ENCODE results near the gene EDC4. TPM values are rescaled to one million over a fixed set of nuclear protein-coding genes. Genes with fewer than 3 reads are reported as not detected.

Gene EDC4
- total and polyA plus RNA-seq, 2 of the 8 experiments (the other 6 are each of a cell fraction or from before 2014, with no cell fraction given): 58.5 to 72.7 TPM

DNA sequence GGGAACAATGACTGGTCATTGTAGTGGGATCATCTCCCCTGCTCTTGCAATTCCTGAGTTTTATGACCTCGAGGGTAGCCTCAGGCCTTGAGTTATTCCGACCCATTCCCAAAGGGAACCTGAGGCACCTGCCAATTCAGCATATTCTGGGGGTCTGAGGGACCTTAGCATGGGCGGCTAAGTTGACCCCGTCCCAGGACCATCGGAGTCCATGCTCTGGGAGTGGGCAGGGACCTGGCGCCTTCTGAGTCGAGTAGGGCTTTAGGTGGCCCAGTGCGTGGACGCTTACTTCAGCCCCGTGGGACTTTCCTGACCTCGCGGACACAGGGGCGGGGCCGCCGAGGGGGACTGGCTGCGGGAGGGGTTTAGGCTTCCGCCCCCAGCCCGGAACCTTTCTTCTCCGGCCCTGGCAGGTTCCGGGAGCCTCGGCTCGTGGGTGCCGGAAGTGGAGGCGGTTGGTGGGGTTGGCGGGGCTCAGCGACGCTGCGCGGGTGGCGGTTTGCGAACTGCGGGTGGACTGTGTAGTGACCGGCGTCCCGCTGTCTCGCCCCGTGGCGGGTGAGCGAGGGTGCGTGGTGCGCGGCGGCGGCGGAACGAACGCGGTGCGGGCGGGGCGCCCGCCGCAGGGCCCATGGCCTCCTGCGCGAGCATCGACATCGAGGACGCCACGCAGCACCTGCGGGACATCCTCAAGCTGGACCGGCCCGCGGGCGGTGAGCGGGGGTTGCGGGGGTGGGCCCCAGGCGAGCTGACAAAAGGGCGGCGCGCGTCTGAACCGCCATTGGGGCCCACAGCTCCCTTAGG lies at the start of gene EDC4 (continued):
- TF ChIP-seq RBBP5 (IDR thresholded peaks at IDR 0.05; ENCODE audit: borderline replicate concordance, low read depth, low read length) (peak; percentile 97), SIRT6 (IDR thresholded peaks at IDR 0.05; ENCODE audit: low read length) (no peak), EZH2 (IDR thresholded peaks at IDR 0.05; ENCODE audit: low read depth, low read length, severe bottlenecking) (no peak), HDAC2 (IDR thresholded peaks at IDR 0.05; ENCODE audit: borderline replicate concordance in 1 of 2, low read depth in 2 of 2, low read length in 2 of 2) (peak in 1 of 2 experiments; percentile 86; a peak in 1 of 4 replicates), RNF2 (IDR thresholded peaks at IDR 0.05; ENCODE audit: borderline replicate concordance, low read depth, low read length, missing control alignments, poor library complexity, severe bottlenecking) (no peak), TCF12 (IDR thresholded peaks at IDR 0.05; ENCODE audit: low read depth, low read length) (no peak), YY1 (IDR thresholded peaks at IDR 0.05; ENCODE audit: low read depth, low read length) (no peak)
- TF ChIP-seq, protein P1, sequence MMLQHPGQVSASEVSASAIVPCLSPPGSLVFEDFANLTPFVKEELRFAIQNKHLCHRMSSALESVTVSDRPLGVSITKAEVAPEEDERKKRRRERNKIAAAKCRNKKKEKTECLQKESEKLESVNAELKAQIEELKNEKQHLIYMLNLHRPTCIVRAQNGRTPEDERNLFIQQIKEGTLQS (IDR thresholded peaks at IDR 0.05; ENCODE audit: insufficient read depth, low read depth, low read length): no peak
- TF ChIP-seq, protein P2, sequence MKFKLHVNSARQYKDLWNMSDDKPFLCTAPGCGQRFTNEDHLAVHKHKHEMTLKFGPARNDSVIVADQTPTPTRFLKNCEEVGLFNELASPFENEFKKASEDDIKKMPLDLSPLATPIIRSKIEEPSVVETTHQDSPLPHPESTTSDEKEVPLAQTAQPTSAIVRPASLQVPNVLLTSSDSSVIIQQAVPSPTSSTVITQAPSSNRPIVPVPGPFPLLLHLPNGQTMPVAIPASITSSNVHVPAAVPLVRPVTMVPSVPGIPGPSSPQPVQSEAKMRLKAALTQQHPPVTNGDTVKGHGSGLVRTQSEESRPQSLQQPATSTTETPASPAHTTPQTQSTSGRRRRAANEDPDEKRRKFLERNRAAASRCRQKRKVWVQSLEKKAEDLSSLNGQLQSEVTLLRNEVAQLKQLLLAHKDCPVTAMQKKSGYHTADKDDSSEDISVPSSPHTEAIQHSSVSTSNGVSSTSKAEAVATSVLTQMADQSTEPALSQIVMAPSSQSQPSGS (IDR thresholded peaks at IDR 0.05; ENCODE audit: low read length): 0 out of 2 replicates have a peak, but pooled peaks have one; percentile 11
- TF ChIP-seq, protein P3, sequence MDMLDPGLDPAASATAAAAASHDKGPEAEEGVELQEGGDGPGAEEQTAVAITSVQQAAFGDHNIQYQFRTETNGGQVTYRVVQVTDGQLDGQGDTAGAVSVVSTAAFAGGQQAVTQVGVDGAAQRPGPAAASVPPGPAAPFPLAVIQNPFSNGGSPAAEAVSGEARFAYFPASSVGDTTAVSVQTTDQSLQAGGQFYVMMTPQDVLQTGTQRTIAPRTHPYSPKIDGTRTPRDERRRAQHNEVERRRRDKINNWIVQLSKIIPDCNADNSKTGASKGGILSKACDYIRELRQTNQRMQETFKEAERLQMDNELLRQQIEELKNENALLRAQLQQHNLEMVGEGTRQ (IDR thresholded peaks at IDR 0.05; ENCODE audit: low read length): 0 out of 2 replicates have a peak, but pooled peaks have one; percentile 5

Data from H1 (cell line).